ENCODE results near the gene TMCO4. TPM values are rescaled to one million over a fixed set of nuclear protein-coding genes. Genes with fewer than 3 reads are reported as not detected.

The TMCO4 gene
- total RNA-seq, 1 donor from 2014 or later: 24.3 TPM

- no peaks in the 10 kb centered on the region for H3K9me3 ChIP-seq
- DNase-seq (no peak), ATAC-seq (no peak)
- H3K27ac ChIP-seq: no peak overlapping the region
- no peaks in the 10 kb centered on the region for H3K4me1 ChIP-seq
- H3K27me3 ChIP-seq: no peaks in the 10 kb centered on the region
- no peak overlapping the region for H3K4me3 ChIP-seq
- H3K36me3 ChIP-seq: peaks cover 47% of the 10 kb centered on the region
- no peak for TF ChIP-seq CTCF (IDR thresholded peaks at IDR 0.05)
- intact Hi-C loops (cut with DNase I): no loop called here
Measured at GRCh38 chr1:19750101-19750881, 49.4 kb downstream of the TMCO4 start.

GRCh38 chr1:19749685-19750084, 50.0 kb downstream of the TMCO4 start:
- H3K27me3 ChIP-seq: no peaks in the 10 kb centered on the region
- TF ChIP-seq CTCF (IDR thresholded peaks at IDR 0.05): no peak
- ATAC-seq: no peak
- H3K4me1 ChIP-seq: no peaks in the 10 kb centered on the region
- DNase-seq: no peak
- no peaks in the 10 kb centered on the region for H3K9me3 ChIP-seq
- no peak overlapping the region for H3K4me3 ChIP-seq
- intact Hi-C loops (cut with DNase I): no loop called here
- no peak overlapping the region for H3K27ac ChIP-seq
- peaks cover 41% of the 10 kb centered on the region for H3K36me3 ChIP-seq

GRCh38 chr1:19747761-19748160, 52.0 kb downstream of the TMCO4 start:
- no peak for DNase-seq
- no peak overlapping the region for H3K27ac ChIP-seq
- peaks cover 23% of the 10 kb centered on the region for H3K36me3 ChIP-seq
- no peak for ATAC-seq
- intact Hi-C loops (cut with DNase I): no loop called here
- H3K4me3 ChIP-seq: no peak overlapping the region
- H3K4me1 ChIP-seq: no peaks in the 10 kb centered on the region
- no peaks in the 10 kb centered on the region for H3K9me3 ChIP-seq
- no peak for TF ChIP-seq CTCF (IDR thresholded peaks at IDR 0.05)
- no peaks in the 10 kb centered on the region for H3K27me3 ChIP-seq

- ATAC-seq: no peak
- no peaks in the 10 kb centered on the region for H3K27me3 ChIP-seq
- no peak for TF ChIP-seq CTCF (IDR thresholded peaks at IDR 0.05)
- H3K4me1 ChIP-seq: no peaks in the 10 kb centered on the region
- H3K9me3 ChIP-seq: no peaks in the 10 kb centered on the region
- DNase-seq: no peak
- H3K27ac ChIP-seq: no peak overlapping the region
- intact Hi-C loops (cut with DNase I): no loop called here
- no peak overlapping the region for H3K4me3 ChIP-seq
- H3K36me3 ChIP-seq: peaks cover 12% of the 10 kb centered on the region
Measured at GRCh38 chr1:19744886-19745285, 54.8 kb downstream of the TMCO4 start.

DNA sequence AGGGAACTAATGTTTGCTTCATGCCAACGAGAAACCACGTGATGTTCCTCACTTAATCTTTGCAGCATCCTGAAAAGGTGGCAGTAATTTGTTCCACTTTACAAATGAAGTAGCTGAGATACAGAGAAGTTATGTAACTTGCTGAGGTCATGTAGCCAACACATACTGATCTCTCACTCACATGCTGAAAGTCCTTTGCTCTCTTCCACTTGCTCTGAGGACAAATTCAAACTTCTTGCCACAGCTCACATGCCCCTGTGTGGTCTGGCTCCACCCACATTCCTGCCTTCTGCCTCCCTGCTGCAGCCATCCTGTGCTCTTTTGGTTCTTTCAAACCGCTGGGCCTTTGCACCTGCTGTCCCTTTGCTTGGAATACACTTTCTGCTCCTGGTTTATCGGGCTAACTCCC, 55.4 kb downstream of the TMCO4 start:
- Histone ChIP-seq H3K9me3 (no peaks in the 10 kb centered on the region), H3K36me3 (peaks cover 10% of the 10 kb centered on the region), H3K4me3 (no peak overlapping the region), H3K4me1 (no peaks in the 10 kb centered on the region), H3K27me3 (no peaks in the 10 kb centered on the region), H3K27ac (no peak overlapping the region)
- peak; percentile 21 for ATAC-seq
- no peak for DNase-seq
- intact Hi-C loops (cut with DNase I): no loop called here
- no peak for TF ChIP-seq CTCF (IDR thresholded peaks at IDR 0.05)
